H1 (cell line): ENCODE results near the gene AFF2. TPM values are rescaled to one million over a fixed set of nuclear protein-coding genes. Genes with fewer than 3 reads are reported as not detected.

Experiments used
- CTCF ChIA-PET: fragments of 300-600 bp; sonication (Branson Sonifier 250); formaldehyde crosslinking; loops from one replicate; lab custom pipeline; 2021; ENCODE audit not compliant: partially characterized antibody; lab: Charles Lee
- POLR2A ChIA-PET: fragments of 300-600 bp; sonication (Branson Sonifier 250); formaldehyde crosslinking; loops from one replicate; lab custom pipeline; 2021; ENCODE audit warnings: inconsistent platforms; ENCODE audit not compliant: partially characterized antibody; lab: Charles Lee
- DNase-seq, 2 experiments: peaks; one replicate each; pipeline versions ENCODE4 v3.0.0 to v3.0.0-alpha.2; 2010 to 2022; ENCODE audit warnings: low spot score in 2 of 2, low read depth in 1 of 2, mixed read lengths in 1 of 2
- FAIRE-seq: peaks from 2 replicates; lab custom pipeline; 2011; peaks lifted over from hg19 to GRCh38; lab: Jason Lieb, UNC
- H2AFZ ChIP-seq: 2 replicates; pipeline ENCODE4 v1.8.1; 2012; ENCODE audit warnings: low read length, inconsistent platforms
- H2AK5ac ChIP-seq: 2 replicates; pipeline ENCODE4 v1.6.1; 2013; ENCODE audit warnings: low read depth, low read length
- H2BK120ac ChIP-seq: replicated peaks from 2 replicates; pipeline ENCODE3; 2013; ENCODE audit warnings: low read depth, low read length, inconsistent platforms
- H2BK12ac ChIP-seq: 2 replicates; pipeline ENCODE4 v1.6.1; 2013; ENCODE audit warnings: low read depth, low read length
- H2BK15ac ChIP-seq: 2 replicates; pipeline ENCODE4 v1.6.1; 2013; ENCODE audit warnings: low read length
- H2BK20ac ChIP-seq: 2 replicates; pipeline ENCODE4 v1.6.1; 2013; ENCODE audit warnings: low read length
- H2BK5ac ChIP-seq: 2 replicates; pipeline ENCODE4 v1.6.1; 2013; ENCODE audit warnings: low read depth, low read length
- H3K14ac ChIP-seq: 2 replicates; pipeline ENCODE4 v1.6.1; 2013; ENCODE audit warnings: inconsistent platforms; ENCODE audit not compliant: insufficient read length
- H3K18ac ChIP-seq: 2 replicates; pipeline ENCODE4 v1.6.1; 2013; ENCODE audit warnings: low read length; ENCODE audit errors: extremely low read depth
- H3K23ac ChIP-seq: 2 replicates; pipeline ENCODE4 v1.6.1; 2013; ENCODE audit warnings: inconsistent platforms; ENCODE audit not compliant: insufficient read length
- H3K23me2 ChIP-seq: 2 replicates; pipeline ENCODE4 v1.6.1; 2013; ENCODE audit warnings: low read depth, low read length
- H3K27ac ChIP-seq: 2 replicates; pipeline ENCODE4 v1.6.1; 2011; ENCODE audit warnings: low read depth, low read length, inconsistent platforms
- H3K27me3 ChIP-seq, 4 experiments: replicated peaks in 1 of 4; 1 replicate in 1 of 4; 2 replicates in 3 of 4; pipeline versions ENCODE4 v1.6.1 to v1.8.1; 2011 to 2013; ENCODE audit warnings: low read length in 3 of 4, mild to moderate bottlenecking in 3 of 4, inconsistent platforms in 2 of 4, mixed read lengths in 2 of 4, moderate library complexity in 1 of 4; ENCODE audit not compliant: control insufficient read depth in 3 of 4, insufficient read depth in 3 of 4; ENCODE audit errors: extremely low read depth in 1 of 4
- H3K36me3 ChIP-seq, 4 experiments: 2 replicates each; pipeline versions ENCODE4 v1.6.1 to v1.8.1; 2011 to 2013; ENCODE audit warnings: mild to moderate bottlenecking in 4 of 4, low read length in 3 of 4, moderate library complexity in 2 of 4, control low read depth in 1 of 4, inconsistent platforms in 1 of 4; ENCODE audit not compliant: insufficient read depth in 4 of 4, control insufficient read depth in 2 of 4
- H3K4ac ChIP-seq: replicated peaks from 2 replicates; pipeline ENCODE3; 2013; ENCODE audit warnings: low read length, low read depth, mixed read lengths, inconsistent platforms; ENCODE audit not compliant: insufficient read length
- H3K4me1 ChIP-seq, 4 experiments: replicated peaks in 1 of 4; 1 replicate in 1 of 4; 2 replicates in 3 of 4; pipeline versions ENCODE4 v1.6.1 to v1.8.1; 2011 to 2013; ENCODE audit warnings: low read length in 3 of 4, inconsistent platforms in 2 of 4, mixed read lengths in 1 of 4; ENCODE audit not compliant: insufficient read depth in 4 of 4, control insufficient read depth in 3 of 4
- H3K4me2 ChIP-seq, 2 experiments: 2 replicates each; pipeline versions ENCODE4 v1.6.1 to v1.8.1; 2011 to 2013; ENCODE audit warnings: low read depth in 2 of 2, low read length in 2 of 2, control low read depth in 1 of 2, inconsistent platforms in 1 of 2, mild to moderate bottlenecking in 1 of 2; ENCODE audit not compliant: insufficient read depth in 1 of 2
- H3K4me3 ChIP-seq, 4 experiments: fragments of 200-600, 300-600 bp in 1 of 4; sonication (generic), shearing (Covaris generic), sonication (Bioruptor Twin) in 1 of 4; 2 replicates each; pipeline versions ENCODE4 v1.5.1 to v1.8.1; 2011 to 2016; ENCODE audit warnings: low read length in 4 of 4, low read depth in 3 of 4, control low read depth in 2 of 4, inconsistent platforms in 2 of 4, mild to moderate bottlenecking in 2 of 4, mixed read lengths in 1 of 4, moderate library complexity in 1 of 4; ENCODE audit not compliant: insufficient read depth in 2 of 4; ENCODE audit errors: extremely low read depth in 1 of 4
- H3K56ac ChIP-seq: replicated peaks from 2 replicates; pipeline ENCODE3; 2013; ENCODE audit warnings: low read depth, mild to moderate bottlenecking, mixed read lengths, low read length, inconsistent platforms; ENCODE audit not compliant: insufficient read length
- H3K79me1 ChIP-seq: 2 replicates; pipeline ENCODE4 v1.6.1; 2013; ENCODE audit warnings: low read depth, low read length, control low read depth
- H3K79me2 ChIP-seq, 2 experiments: 2 replicates each; pipeline versions ENCODE4 v1.6.1 to v1.8.1; 2012 to 2013; ENCODE audit warnings: low read length in 2 of 2, mild to moderate bottlenecking in 2 of 2, inconsistent platforms in 1 of 2; ENCODE audit not compliant: insufficient read depth in 2 of 2, control insufficient read depth in 1 of 2
- H3K9ac ChIP-seq, 4 experiments: replicated peaks in 1 of 4; 1 replicate in 1 of 4; 2 replicates in 3 of 4; pipeline versions ENCODE4 v1.6.1 to v1.8.1; 2011 to 2013; ENCODE audit warnings: low read depth in 3 of 4, low read length in 3 of 4, control low read depth in 2 of 4, mild to moderate bottlenecking in 2 of 4, moderate library complexity in 2 of 4, inconsistent platforms in 1 of 4; ENCODE audit errors: extremely low read depth in 1 of 4
- H3K9me3 ChIP-seq, 2 experiments: 2 replicates each; pipeline versions ENCODE4 v1.6.1 to v1.8.1; 2012 to 2013; ENCODE audit warnings: mild to moderate bottlenecking in 2 of 2, moderate library complexity in 2 of 2, control low read depth in 1 of 2, inconsistent platforms in 1 of 2, low read depth in 1 of 2, low read length in 1 of 2, mixed read lengths in 1 of 2; ENCODE audit not compliant: insufficient read depth in 2 of 2
- H4K20me1 ChIP-seq, 2 experiments: replicated peaks in 1 of 2; 2 replicates each; pipeline versions ENCODE3 to v1.8.1; 2011 to 2013; ENCODE audit warnings: inconsistent platforms in 2 of 2, low read length in 2 of 2, mild to moderate bottlenecking in 1 of 2; ENCODE audit not compliant: insufficient read depth in 2 of 2, control insufficient read depth in 1 of 2
- H4K5ac ChIP-seq: 2 replicates; pipeline ENCODE4 v1.6.1; 2013; ENCODE audit warnings: low read length, low read depth, mixed read lengths, inconsistent platforms; ENCODE audit not compliant: insufficient read length
- H4K8ac ChIP-seq: 2 replicates; pipeline ENCODE4 v1.8.0; 2013; ENCODE audit warnings: mild to moderate bottlenecking, moderate library complexity, low read length, inconsistent platforms; ENCODE audit not compliant: insufficient read depth; ENCODE audit errors: extremely low read depth
- H4K91ac ChIP-seq: replicated peaks from 2 replicates; pipeline ENCODE3; 2013; ENCODE audit warnings: low read length, mixed read lengths, inconsistent platforms; ENCODE audit not compliant: insufficient read length
- CEBPB ChIP-seq: IDR thresholded peaks from 2 replicates; pipeline ENCODE4 v1.6.1; 2012; ENCODE audit warnings: low read depth, low read length
- CHD2 ChIP-seq: IDR thresholded peaks from 2 replicates; pipeline ENCODE4 v1.6.1; 2012; ENCODE audit warnings: low read length, improper control_type of control experiment
- CTBP2 ChIP-seq: IDR thresholded peaks from 2 replicates; pipeline ENCODE4 v1.7.0; 2011; ENCODE audit warnings: borderline replicate concordance, mild to moderate bottlenecking, moderate library complexity, mixed read lengths, low read length; ENCODE audit not compliant: insufficient read depth, insufficient read length
- JUND ChIP-seq: IDR thresholded peaks from 2 replicates; pipeline ENCODE4 v1.6.1; 2011; ENCODE audit warnings: mild to moderate bottlenecking, improper control_type of control experiment, low read length
- KDM1A ChIP-seq: fragments of 200-600, 300-600 bp; sonication (generic); IDR thresholded peaks from 2 replicates; pipeline ENCODE4 v1.7.1; 2016; ENCODE audit warnings: mild to moderate bottlenecking, low read length, borderline replicate concordance
- KDM5A ChIP-seq: fragments of 200-600 bp; IDR thresholded peaks from 2 replicates; pipeline ENCODE4 v1.7.1; 2012; ENCODE audit warnings: mild to moderate bottlenecking, low read length, inconsistent platforms, mixed read lengths
- MAFK ChIP-seq: IDR thresholded peaks from 2 replicates; pipeline ENCODE4 v1.6.1; 2012; ENCODE audit warnings: low read depth, mild to moderate bottlenecking, improper control_type of control experiment, low read length
- polyA plus RNA-seq, 7 experiments: library from polyadenylated mRNA; depleted of rRNA in 3 of 7; stranded (reverse) in 5 of 7; unstranded in 2 of 7; fragments of >200 nt in 5 of 7; fragments of 200-250 nt in 2 of 7; gene quantifications; 1 replicate in 5 of 7; 2 replicates in 1 of 7; 4 replicates in 1 of 7; pipeline versions ENCODE4 v1.2.1 to v1.2.3, GENCODE V29; 2011 to 2013; ENCODE audit warnings: missing spikeins in 2 of 7, mixed read lengths in 2 of 7
- total RNA-seq: library from RNA; stranded (reverse); fragmentation: NEBNext Ultra II Directional; extraction: Animal tissue kit (Norgen Biotek cat#: 25700); gene quantifications from 2 replicates; pipeline ENCODE4 v1.2.1, GENCODE V29; 2021
- TF ChIP-seq, protein P1 (sequence below): IDR thresholded peaks from 2 replicates; pipeline ENCODE4 v1.6.1; 2012; ENCODE audit warnings: inconsistent platforms

AFF2 gene
- total and polyA plus RNA-seq, 2 of the 8 experiments (the other 6 are each of a cell fraction or from before 2014, with no cell fraction given): 2.0 to 7.3 TPM

DNA sequence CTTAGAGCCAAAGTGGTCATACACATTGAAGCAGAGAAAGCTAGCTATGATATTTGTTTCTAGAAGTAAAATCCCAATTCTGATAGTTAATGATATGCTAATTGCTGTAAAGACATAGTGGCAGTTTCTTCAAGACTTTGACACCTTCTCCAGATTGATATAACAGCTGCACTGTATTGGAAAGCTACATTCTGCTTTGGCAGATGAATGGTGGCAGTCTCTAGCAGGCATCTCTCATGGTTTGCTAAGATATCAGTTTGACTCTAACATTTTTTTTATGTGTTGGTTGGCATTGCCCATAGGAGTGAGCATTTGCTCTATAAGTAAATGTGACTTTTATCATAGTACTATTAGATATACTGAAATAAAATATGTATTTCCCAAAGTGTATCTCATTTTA is 128.2 kb downstream of the AFF2 start:
- no peak overlapping the region for H3K4me3 ChIP-seq
- FAIRE-seq (no peak), DNase-seq (no peak)
- H4K20me1 ChIP-seq: no peaks in the 10 kb centered on the region
- H3K9me3 ChIP-seq: no peaks in the 10 kb centered on the region
- no peak overlapping the region for H2BK15ac ChIP-seq
- H3K27me3 ChIP-seq: no peaks in the 10 kb centered on the region
- H2BK12ac ChIP-seq: no peak overlapping the region
- no peak overlapping the region for H2BK20ac ChIP-seq
- TF ChIP-seq KDM1A (no peak), KDM5A (no peak), MAFK (no peak), CEBPB (no peak), CTBP2 (no peak), CHD2 (no peak), JUND (no peak)
- TF ChIP-seq, protein P1, sequence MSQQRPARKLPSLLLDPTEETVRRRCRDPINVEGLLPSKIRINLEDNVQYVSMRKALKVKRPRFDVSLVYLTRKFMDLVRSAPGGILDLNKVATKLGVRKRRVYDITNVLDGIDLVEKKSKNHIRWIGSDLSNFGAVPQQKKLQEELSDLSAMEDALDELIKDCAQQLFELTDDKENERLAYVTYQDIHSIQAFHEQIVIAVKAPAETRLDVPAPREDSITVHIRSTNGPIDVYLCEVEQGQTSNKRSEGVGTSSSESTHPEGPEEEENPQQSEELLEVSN: no peak
- no peak overlapping the region for H3K9ac ChIP-seq
- no peak overlapping the region for H2BK120ac ChIP-seq
- ChIA-PET POLR2A (no interaction called here), CTCF (no interaction called here)
- H4K8ac ChIP-seq: no peak overlapping the region
- no peaks in the 10 kb centered on the region for H3K79me1 ChIP-seq
- H3K79me2 ChIP-seq: no peaks in the 10 kb centered on the region
- H2AK5ac ChIP-seq: no peak overlapping the region
- H3K18ac ChIP-seq: no peak overlapping the region
- H3K4ac ChIP-seq: no peak overlapping the region
- H3K4me2 ChIP-seq: no peak overlapping the region
- H2AFZ ChIP-seq: no peak overlapping the region
- H3K23me2 ChIP-seq: no peaks in the 10 kb centered on the region
- no peak overlapping the region for H3K56ac ChIP-seq
- H2BK5ac ChIP-seq: no peak overlapping the region
- no peak overlapping the region for H3K23ac ChIP-seq
- H3K14ac ChIP-seq: no peak overlapping the region
- H4K5ac ChIP-seq: no peak overlapping the region
- no peak overlapping the region for H3K27ac ChIP-seq
- H3K36me3 ChIP-seq: no peaks in the 10 kb centered on the region
- H4K91ac ChIP-seq: no peak overlapping the region
- H3K4me1 ChIP-seq: no peaks in the 10 kb centered on the region
